IMR-90 (cell line): Measurements from ENCODE around the gene RBMS3. TPM values are rescaled to one million over a fixed set of nuclear protein-coding genes. Genes with fewer than 3 reads are reported as not detected.

Experiments used
- ATAC-seq: fragments of 200-7000 bp; cut with Tn5 transposase; 2 replicates; pipeline ENCODE4 v1.9.1; 2020; ENCODE audit warnings: low read depth, mild to moderate bottlenecking, moderate library complexity
- BruUV-seq: library from RNA; stranded (reverse); fragments of 400-500 nt; replicated peaks from 2 replicates; lab custom pipeline; 2021; lab: Mats Ljungman, UMichigan
- CTCF ChIA-PET: fragments of 300-600 bp; formaldehyde crosslinking; extraction: SDS; loops from one replicate; lab custom pipeline; 2021; ENCODE audit warnings: antibody characterized with exemption; lab: Yijun Ruan, JAX
- POLR2A ChIA-PET: fragments of 300-600 bp; sonication (Branson Sonifier 250); formaldehyde crosslinking; loops from one replicate; lab custom pipeline; 2022; ENCODE audit warnings: antibody characterized with exemption; ENCODE audit not compliant: unreplicated experiment; lab: Charles Lee
- DNase-seq: peaks from one replicate; pipeline ENCODE4 v3.0.0; 2013
- H2AFZ ChIP-seq: replicated peaks from 2 replicates; pipeline ENCODE3; 2013; ENCODE audit warnings: low read length, mild to moderate bottlenecking; ENCODE audit not compliant: poor library complexity
- H2AK5ac ChIP-seq: 2 replicates; pipeline ENCODE4 v1.6.1; 2013; ENCODE audit warnings: low read depth, low read length, inconsistent platforms
- H2AK9ac ChIP-seq: replicated peaks from 2 replicates; pipeline ENCODE3; 2013; ENCODE audit warnings: mild to moderate bottlenecking, low read depth, low read length, moderate library complexity; ENCODE audit not compliant: poor library complexity
- H2BK120ac ChIP-seq: 2 replicates; pipeline ENCODE4 v1.6.1; 2013; ENCODE audit warnings: low read depth, low read length, inconsistent platforms
- H2BK15ac ChIP-seq: 3 replicates; pipeline ENCODE4 v1.6.1; 2013; ENCODE audit warnings: low read depth, low read length, inconsistent platforms
- H2BK20ac ChIP-seq: 2 replicates; pipeline ENCODE4 v1.6.1; 2013; ENCODE audit warnings: low read depth, mild to moderate bottlenecking, inconsistent platforms, low read length, moderate library complexity
- H2BK5ac ChIP-seq: 2 replicates; pipeline ENCODE4 v1.6.1; 2013; ENCODE audit warnings: mild to moderate bottlenecking, low read depth, low read length, inconsistent platforms; ENCODE audit not compliant: poor library complexity, severe bottlenecking
- H3K14ac ChIP-seq: replicated peaks from 2 replicates; pipeline ENCODE4 v1.6.1; 2013; ENCODE audit warnings: low read depth, low read length, inconsistent platforms
- H3K18ac ChIP-seq: 2 replicates; pipeline ENCODE4 v1.6.1; 2013; ENCODE audit warnings: low read depth, low read length, control low read depth
- H3K23ac ChIP-seq: 2 replicates; pipeline ENCODE4 v1.6.1; 2013; ENCODE audit warnings: low read depth, low read length, inconsistent platforms
- H3K27ac ChIP-seq: 2 replicates; pipeline ENCODE4 v1.5.1; 2013; ENCODE audit warnings: mild to moderate bottlenecking, control low read depth, low read length; ENCODE audit not compliant: insufficient read depth
- H3K27me3 ChIP-seq: 2 replicates; pipeline ENCODE4 v1.6.1; 2013; ENCODE audit warnings: low read length; ENCODE audit not compliant: control insufficient read depth, insufficient read depth
- H3K36me3 ChIP-seq: 2 replicates; pipeline ENCODE4 v1.6.1; 2013; ENCODE audit warnings: low read length, mixed read lengths; ENCODE audit not compliant: control insufficient read depth, insufficient read depth
- H3K4ac ChIP-seq: 2 replicates; pipeline ENCODE4 v1.6.1; 2013; ENCODE audit warnings: low read depth, low read length, inconsistent platforms
- H3K4me1 ChIP-seq: 2 replicates; pipeline ENCODE4 v1.6.1; 2013; ENCODE audit warnings: low read length, mixed read lengths; ENCODE audit not compliant: control insufficient read depth, insufficient read depth
- H3K4me2 ChIP-seq: 2 replicates; pipeline ENCODE4 v1.6.1; 2013; ENCODE audit warnings: low read depth, mild to moderate bottlenecking, control low read depth, low read length, moderate library complexity
- H3K4me3 ChIP-seq: 2 replicates; pipeline ENCODE4 v1.5.1; 2013; ENCODE audit warnings: low read depth, mild to moderate bottlenecking, control low read depth, low read length, moderate library complexity; ENCODE audit not compliant: insufficient read depth
- H3K56ac ChIP-seq: 2 replicates; pipeline ENCODE4 v1.6.1; 2013; ENCODE audit warnings: low read length, inconsistent platforms; ENCODE audit not compliant: insufficient read depth; ENCODE audit errors: extremely low read depth
- H3K79me1 ChIP-seq, 2 experiments: 2 replicates each; pipeline ENCODE4 v1.6.1; 2013; ENCODE audit warnings: low read length in 2 of 2, inconsistent platforms in 1 of 2, low read depth in 1 of 2
- H3K9ac ChIP-seq: 2 replicates; pipeline ENCODE4 v1.6.1; 2013; ENCODE audit warnings: low read depth, low read length, control low read depth
- H3K9me1 ChIP-seq: 2 replicates; pipeline ENCODE4 v1.6.1; 2013; ENCODE audit warnings: low read length, inconsistent platforms; ENCODE audit not compliant: insufficient read depth
- H3K9me3 ChIP-seq: 2 replicates; pipeline ENCODE4 v1.6.1; 2013; ENCODE audit warnings: low read length; ENCODE audit not compliant: control insufficient read depth, insufficient read depth
- H4K20me1 ChIP-seq: 2 replicates; pipeline ENCODE4 v1.6.1; 2013; ENCODE audit warnings: low read length, inconsistent platforms; ENCODE audit not compliant: insufficient read depth
- H4K5ac ChIP-seq: 2 replicates; pipeline ENCODE4 v1.6.1; 2013; ENCODE audit warnings: mild to moderate bottlenecking, low read depth, low read length, control low read depth
- H4K8ac ChIP-seq, 2 experiments: 2 replicates each; pipeline ENCODE4 v1.6.1; 2013; ENCODE audit warnings: low read depth in 2 of 2, low read length in 2 of 2, control low read depth in 1 of 2, inconsistent platforms in 1 of 2
- H4K91ac ChIP-seq: 2 replicates; pipeline ENCODE4 v1.6.1; 2013; ENCODE audit warnings: low read depth, low read length, inconsistent platforms; ENCODE audit not compliant: insufficient read depth
- BHLHE40 ChIP-seq: fragments of 150-350 bp; IDR thresholded peaks from 2 replicates; pipeline ENCODE4 v1.6.1; 2016; ENCODE audit warnings: mild to moderate bottlenecking, low read depth, low read length
- ELK1 ChIP-seq: fragments of 150-350 bp; IDR thresholded peaks from 2 replicates; pipeline ENCODE4 v1.6.1; 2016; ENCODE audit warnings: low read depth, mild to moderate bottlenecking, low read length, moderate library complexity, borderline replicate concordance
- POLR2A ChIP-seq: IDR thresholded peaks from 2 replicates; pipeline ENCODE4 v1.6.1; 2012; ENCODE audit warnings: mild to moderate bottlenecking, low read depth, low read length
- RFX5 ChIP-seq: IDR thresholded peaks from 2 replicates; pipeline ENCODE4 v1.8.0; 2012; ENCODE audit warnings: low read depth, mild to moderate bottlenecking, low read length, moderate library complexity
- WGBS, 2 experiments: methylation state at CpG; one replicate each; pipeline versions ENCODE4 v1.1.5 to v1.1.7; 2013; ENCODE audit warnings: missing lambda C conversion rate in 2 of 2; ENCODE audit not compliant: insufficient read length in 1 of 2; ENCODE audit errors: extremely low coverage in 2 of 2; 5-methylcytosine and 5-hydroxymethylcytosine counted together
- dilution Hi-C: fragments of 300-500 bp; cut with HindIII; formaldehyde crosslinking; loops from one replicate; pipeline ENCODE4 v1.14.3; 2018; ENCODE audit warnings: low sequenced_read_pairs; ENCODE audit not compliant: unreplicated experiment
- in situ Hi-C: fragments of 300-500 bp; cut with MboI; formaldehyde crosslinking; loops from 3 replicates; pipeline ENCODE4 v1.14.3; 2019; ENCODE audit warnings: low sequenced_read_pairs, inconsistent platforms, mixed read lengths
- intact Hi-C: fragments of 100-400 bp; cut with micrococcal nuclease; formaldehyde crosslinking; loops from 2 replicates; pipeline ENCODE4 v1.10.0; 2022
- polyA plus RNA-seq, 3 experiments: library from polyadenylated mRNA; depleted of rRNA; stranded (reverse); fragments of >200 nt; gene quantifications; 2 replicates each; pipeline ENCODE4 v1.2.3, GENCODE V29; 2012; ENCODE audit warnings: low replicate concordance in 1 of 3
- total RNA-seq: library from RNA; depleted of rRNA; stranded (reverse); fragments of >200 nt; gene quantifications from 2 replicates; pipeline ENCODE4 v1.2.3, GENCODE V29; 2012

The RBMS3 gene
- total and polyA plus RNA-seq, 2 of the 4 experiments (the other 2 are of a cell fraction): 15.2 to 127 TPM

- Histone ChIP-seq H2AK5ac (no peak overlapping the region), H2BK120ac (no peak overlapping the region), H3K9me1 (no peaks in the 10 kb centered on the region; the same call in 1 of the 2 replicates), H3K79me1 (no peaks in the 10 kb centered on the region), H3K14ac (no peak overlapping the region), H4K91ac (no peak overlapping the region), H3K36me3 (no peaks in the 10 kb centered on the region), H3K9ac (no peak overlapping the region), H3K4ac (no peak overlapping the region), H3K56ac (no peak overlapping the region), H3K27me3 (no peaks in the 10 kb centered on the region), H2BK5ac (no peak overlapping the region), H3K18ac (no peak overlapping the region), H3K4me3 (no peak overlapping the region), H2BK20ac (no peak overlapping the region), H3K4me1 (no peaks in the 10 kb centered on the region), H3K9me3 (no peaks in the 10 kb centered on the region), H3K27ac (no peak overlapping the region), H2AFZ (no peak overlapping the region), H4K5ac (no peak overlapping the region), H2AK9ac (no peak overlapping the region), H4K8ac (no peak overlapping the region), H3K4me2 (no peak overlapping the region), H2BK15ac (no peak overlapping the region), H3K23ac (no peak overlapping the region), H4K20me1 (no peaks in the 10 kb centered on the region)
- ChIA-PET CTCF (no interaction called here), POLR2A (no interaction called here)
- DNase-seq: no peak
- 100% methylated on average over 2 of the region's 2 CpGs; no CpG with 5 or more reads in 1 of the 2 experiments for WGBS, 2 experiments
- no peak for ATAC-seq
- intact Hi-C loops (no loop called here), in situ Hi-C loops (no loop called here), dilution Hi-C loops (no loop called here)
- TF ChIP-seq POLR2A (no peak), RFX5 (no peak), BHLHE40 (no peak), ELK1 (no peak)
- no TSS peak for BruUV-seq
These were observed 19.8 kb upstream of the RBMS3 start for GRCh38 chr3:29261119-29261518.
